Hepatocyte (in vitro differentiated cells): Measurements from ENCODE around the gene ATP2A2. TPM values are rescaled to one million over a fixed set of nuclear protein-coding genes. Genes with fewer than 3 reads are reported as not detected.
A peak's percentile ranks its signal among the peaks of the same experiment; 100 is the strongest.

ENCODE experiments used
- DNase-seq: peaks from one replicate; pipeline ENCODE4 v3.0.0-alpha.2; 2016; ENCODE audit warnings: low spot score
- H2AFZ ChIP-seq: fragments of 200-600 bp; sonication (generic); 2 replicates; pipeline ENCODE4 v1.6.0; 2016; ENCODE audit warnings: antibody characterized with exemption, mild to moderate bottlenecking
- H3K27ac ChIP-seq: fragments of 200-600 bp; sonication (generic); 2 replicates; pipeline ENCODE4 v1.5.1; 2016; ENCODE audit warnings: mild to moderate bottlenecking
- H3K27me3 ChIP-seq: fragments of 200-600 bp; sonication (generic); 2 replicates; pipeline ENCODE4 v1.6.1; 2016
- H3K36me3 ChIP-seq: fragments of 200-600 bp; sonication (generic); replicated peaks from 2 replicates; pipeline ENCODE4 v1.5.1; 2016; ENCODE audit warnings: low read depth; ENCODE audit not compliant: insufficient read depth
- H3K4me1 ChIP-seq: fragments of 200-600 bp; sonication (generic); 2 replicates; pipeline ENCODE4 v1.5.1; 2016; ENCODE audit warnings: mild to moderate bottlenecking, moderate library complexity; ENCODE audit not compliant: insufficient read depth
- H3K4me2 ChIP-seq: fragments of 200-600 bp; sonication (generic); 2 replicates; pipeline ENCODE4 v1.6.0; 2016
- H3K4me3 ChIP-seq: fragments of 200-600 bp; sonication (generic); 2 replicates; pipeline ENCODE4 v1.5.1; 2016; ENCODE audit warnings: mild to moderate bottlenecking
- H3K79me2 ChIP-seq: fragments of 200-600 bp; sonication (generic); 2 replicates; pipeline ENCODE4 v1.6.0; 2017; ENCODE audit warnings: mild to moderate bottlenecking
- H3K9me2 ChIP-seq: fragments of 200-600 bp; sonication (generic); replicated peaks from 2 replicates; pipeline ENCODE4 v1.6.0; 2017; ENCODE audit warnings: mild to moderate bottlenecking; ENCODE audit not compliant: insufficient read depth
- H3K9me3 ChIP-seq: fragments of 200-600 bp; sonication (generic); 2 replicates; pipeline ENCODE4 v1.5.1; 2016; ENCODE audit warnings: low read depth, mild to moderate bottlenecking
- H4K20me1 ChIP-seq: fragments of 200-600 bp; sonication (generic); 2 replicates; pipeline ENCODE4 v1.6.0; 2016; ENCODE audit warnings: mild to moderate bottlenecking; ENCODE audit not compliant: insufficient read depth, poor library complexity, severe bottlenecking
- EZH2 ChIP-seq: fragments of 200-600 bp; sonication (generic); IDR thresholded peaks from 2 replicates; pipeline ENCODE4 v1.6.1; 2016; ENCODE audit warnings: antibody characterized with exemption, mild to moderate bottlenecking, borderline replicate concordance
- EZH2phosphoT487 ChIP-seq: fragments of 200-600 bp; sonication (generic); IDR thresholded peaks from one replicate; pipeline ENCODE4 v1.6.1; 2018; ENCODE audit warnings: antibody characterized with exemption, mild to moderate bottlenecking, low read depth, moderate library complexity; ENCODE audit not compliant: unreplicated experiment, severe bottlenecking
- WGBS: methylation state at CpG from one replicate; pipeline ENCODE4 v1.1.6; 2016; ENCODE audit warnings: low lambda C conversion rate; ENCODE audit errors: missing lambda C conversion rate; 5-methylcytosine and 5-hydroxymethylcytosine counted together
- polyA plus RNA-seq: library from polyadenylated mRNA; unstranded; fragments of >200 nt; fragmentation: Nextera tagmentation; extraction: Ambion mirVana; gene quantifications from 2 replicates; pipeline ENCODE4 v1.2.1, GENCODE V29; 2016
- total RNA-seq: library from RNA; depleted of rRNA; stranded (reverse); fragments of >200 nt; gene quantifications from 2 replicates; pipeline ENCODE4 v1.2.3, GENCODE V29; 2014
- TF ChIP-seq, protein P1 (sequence below): fragments of 200-600 bp; sonication (generic); IDR thresholded peaks from 2 replicates; pipeline ENCODE4 v1.5.1; 2016; ENCODE audit warnings: antibody characterized with exemption, mild to moderate bottlenecking; ENCODE audit not compliant: poor library complexity

ATP2A2 gene
- total and polyA plus RNA-seq, 2 experiments from 2014 or later = 60.2 to 126 TPM

- no peaks in the 10 kb centered on the region for H3K36me3 ChIP-seq
- H3K27ac ChIP-seq = peak overlapping the region; percentile 81
- H3K9me2 ChIP-seq = no peaks in the 10 kb centered on the region
- H3K4me3 ChIP-seq = no peak overlapping the region
- H2AFZ ChIP-seq = peak overlapping the region; percentile 31
- DNase-seq = peak; percentile 30
- no peaks in the 10 kb centered on the region for H3K79me2 ChIP-seq
- TF ChIP-seq, protein P1, sequence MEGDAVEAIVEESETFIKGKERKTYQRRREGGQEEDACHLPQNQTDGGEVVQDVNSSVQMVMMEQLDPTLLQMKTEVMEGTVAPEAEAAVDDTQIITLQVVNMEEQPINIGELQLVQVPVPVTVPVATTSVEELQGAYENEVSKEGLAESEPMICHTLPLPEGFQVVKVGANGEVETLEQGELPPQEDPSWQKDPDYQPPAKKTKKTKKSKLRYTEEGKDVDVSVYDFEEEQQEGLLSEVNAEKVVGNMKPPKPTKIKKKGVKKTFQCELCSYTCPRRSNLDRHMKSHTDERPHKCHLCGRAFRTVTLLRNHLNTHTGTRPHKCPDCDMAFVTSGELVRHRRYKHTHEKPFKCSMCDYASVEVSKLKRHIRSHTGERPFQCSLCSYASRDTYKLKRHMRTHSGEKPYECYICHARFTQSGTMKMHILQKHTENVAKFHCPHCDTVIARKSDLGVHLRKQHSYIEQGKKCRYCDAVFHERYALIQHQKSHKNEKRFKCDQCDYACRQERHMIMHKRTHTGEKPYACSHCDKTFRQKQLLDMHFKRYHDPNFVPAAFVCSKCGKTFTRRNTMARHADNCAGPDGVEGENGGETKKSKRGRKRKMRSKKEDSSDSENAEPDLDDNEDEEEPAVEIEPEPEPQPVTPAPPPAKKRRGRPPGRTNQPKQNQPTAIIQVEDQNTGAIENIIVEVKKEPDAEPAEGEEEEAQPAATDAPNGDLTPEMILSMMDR = no peak
- TF ChIP-seq EZH2 = no peak
- TF ChIP-seq EZH2phosphoT487 = no peak
- no peak overlapping the region for H3K4me2 ChIP-seq
- H3K27me3 ChIP-seq = no peaks in the 10 kb centered on the region
- no peaks in the 10 kb centered on the region for H3K9me3 ChIP-seq
- peaks cover 6% of the 10 kb centered on the region for H3K4me1 ChIP-seq
- no peaks in the 10 kb centered on the region for H4K20me1 ChIP-seq
- 77% methylated on average over 15 of the region's 15 CpGs for WGBS
Measured at GRCh38 chr12:110367181-110367864, 86.3 kb downstream of the ATP2A2 start.

- Histone ChIP-seq H3K4me2 (no peak overlapping the region), H3K4me1 (peaks cover 6% of the 10 kb centered on the region), H3K27me3 (no peaks in the 10 kb centered on the region), H3K27ac (no peak overlapping the region), H3K36me3 (no peaks in the 10 kb centered on the region), H3K79me2 (no peaks in the 10 kb centered on the region), H2AFZ (no peak overlapping the region), H3K9me2 (no peaks in the 10 kb centered on the region), H4K20me1 (no peaks in the 10 kb centered on the region), H3K9me3 (no peaks in the 10 kb centered on the region), H3K4me3 (no peak overlapping the region)
- WGBS = 97% methylated on average over 8 of the region's 8 CpGs
- no peak for TF ChIP-seq EZH2
- TF ChIP-seq, protein P1 = no peak
- DNase-seq = no peak
Measured at GRCh38 chr12:110369992-110370391, 88.9 kb downstream of the ATP2A2 start.

GRCh38 chr12:110370732-110371231, 89.7 kb downstream of the ATP2A2 start:
- H3K27ac ChIP-seq = no peak overlapping the region
- 94% methylated on average over 13 of the region's 13 CpGs for WGBS

More at GRCh38 chr12:110370732-110371231, 89.7 kb downstream of the ATP2A2 start:
- Histone ChIP-seq H3K27me3 (no peaks in the 10 kb centered on the region), H2AFZ (no peak overlapping the region), H3K9me2 (no peaks in the 10 kb centered on the region), H3K4me2 (no peak overlapping the region), H3K4me3 (no peak overlapping the region), H3K79me2 (no peaks in the 10 kb centered on the region), H3K9me3 (no peaks in the 10 kb centered on the region), H3K4me1 (peaks cover 6% of the 10 kb centered on the region), H3K36me3 (no peaks in the 10 kb centered on the region), H4K20me1 (no peaks in the 10 kb centered on the region)
- DNase-seq = no peak
- TF ChIP-seq, protein P1 = no peak
- TF ChIP-seq EZH2 (no peak), EZH2phosphoT487 (no peak)
